Measurements from ENCODE around the gene SERGEF. TPM values are rescaled to one million over a fixed set of nuclear protein-coding genes. Genes with fewer than 3 reads are reported as not detected.
"Not testable (repeated sequence)": the region's sequence is repeated elsewhere in the genome, so short reads cannot be mapped to it uniquely, and the experiment has no call there.

Gene SERGEF
- polyA plus RNA-seq, 3 donors, result 20.0 to 46.7 (median 30.0) TPM

- no peak overlapping the region for H3K27ac ChIP-seq (ENCODE audit: low read depth, low read length)
- 86 to 90% (median 87%) methylated on average over 3 of the region's 3 CpGs for WGBS, 3 donors
These were observed 88.1 kb downstream of the SERGEF start for GRCh38 chr11:17924713-17925112.

- no peak overlapping the region for H3K27ac ChIP-seq (ENCODE audit: low read depth, low read length)
- 66 to 74% (median 71%) methylated on average over 3 of the region's 3 CpGs for WGBS, 3 donors
These were observed 89.6 kb downstream of the SERGEF start for GRCh38 chr11:17923217-17923616.

- 22 to 93% (median 24%) methylated on average over 2 of the region's 2 CpGs for WGBS, 3 donors
- H3K27ac ChIP-seq (ENCODE audit: low read depth, low read length), result no peak overlapping the region
These were observed 90.4 kb downstream of the SERGEF start for GRCh38 chr11:17922416-17922788.

GRCh38 chr11:17921659-17922415 is 91.0 kb downstream of the SERGEF start:
- H3K27ac ChIP-seq (ENCODE audit: low read depth, low read length), result no peak overlapping the region
- WGBS, 3 donors, result 25 to 36% (median 28%) methylated on average over 4 of the region's 4 CpGs

GRCh38 chr11:17918049-17918605 is 94.7 kb downstream of the SERGEF start:
- 73 to 100% (median 97%) methylated on average over 1 of the region's 1 CpG for WGBS, 3 donors
- no peak overlapping the region for H3K27ac ChIP-seq (ENCODE audit: low read depth, low read length)

GRCh38 chr11:17917556-17917955 is 95.3 kb downstream of the SERGEF start:
- 94 to 96% (median 96%) methylated on average over 3 of the region's 3 CpGs for WGBS, 3 donors
- no peak overlapping the region for H3K27ac ChIP-seq (ENCODE audit: low read depth, low read length)

- H3K27ac ChIP-seq (ENCODE audit: low read depth, low read length), result no peak overlapping the region
- 89 to 95% (median 93%) methylated on average over 3 of the region's 3 CpGs for WGBS, 3 donors
These were observed 97.2 kb downstream of the SERGEF start for GRCh38 chr11:17915500-17916143.

GRCh38 chr11:17914957-17915356 is 97.9 kb downstream of the SERGEF start:
- H3K27ac ChIP-seq (ENCODE audit: low read depth, low read length), result no peak overlapping the region
- WGBS, 3 donors, result 96 to 97% (median 97%) methylated on average over 4 of the region's 4 CpGs

- no peak overlapping the region for H3K27ac ChIP-seq (ENCODE audit: low read depth, low read length)
- 90 to 100% (median 91%) methylated on average over 1 of the region's 1 CpG for WGBS, 3 donors
These were observed 105.8 kb downstream of the SERGEF start for GRCh38 chr11:17907046-17907445.

- WGBS, 3 donors, result 86 to 94% (median 92%) methylated on average over 7 of the region's 7 CpGs
- H3K27ac ChIP-seq (ENCODE audit: low read depth, low read length), result no peak overlapping the region
These were observed 106.4 kb downstream of the SERGEF start for GRCh38 chr11:17906436-17906835.

GRCh38 chr11:17905477-17905876 is 107.4 kb downstream of the SERGEF start:
- no peak overlapping the region for H3K27ac ChIP-seq (ENCODE audit: low read depth, low read length)

- 93 to 98% (median 98%) methylated on average over 2 of the region's 2 CpGs for WGBS, 3 donors
- H3K27ac ChIP-seq (ENCODE audit: low read depth, low read length), result no peak overlapping the region
These were observed 111.4 kb downstream of the SERGEF start for GRCh38 chr11:17901481-17901880.

- WGBS, 3 donors, result 75 to 82% (median 81%) methylated on average over 3 of the region's 3 CpGs
- H3K27ac ChIP-seq (ENCODE audit: low read depth, low read length), result no peak overlapping the region
These were observed 114.1 kb downstream of the SERGEF start for GRCh38 chr11:17898782-17899181.

GRCh38 chr11:17898071-17898470 is 114.8 kb downstream of the SERGEF start:
- no peak overlapping the region for H3K27ac ChIP-seq (ENCODE audit: low read depth, low read length)
- 87 to 88% (median 87%) methylated on average over 1 of the region's 1 CpG for WGBS, 3 donors

- WGBS, 3 donors, result 96 to 98% (median 97%) methylated on average over 1 of the region's 1 CpG
- H3K27ac ChIP-seq (ENCODE audit: low read depth, low read length), result no peak overlapping the region
These were observed 115.4 kb downstream of the SERGEF start for GRCh38 chr11:17897495-17897894.

GRCh38 chr11:17896496-17897151 is 116.2 kb downstream of the SERGEF start:
- not testable (repeated sequence) for H3K27ac ChIP-seq (ENCODE audit: low read depth, low read length)
- WGBS, 3 donors, result 81 to 100% (median 87%) methylated on average over 5 of the region's 6 CpGs

- 36 to 68% (median 59%) methylated on average over 5 of the region's 5 CpGs for WGBS, 3 donors
- no peak overlapping the region for H3K27ac ChIP-seq (ENCODE audit: low read depth, low read length)
These were observed 117.8 kb downstream of the SERGEF start for GRCh38 chr11:17894929-17895658.

GRCh38 chr11:17892409-17892808 is 120.4 kb downstream of the SERGEF start:
- no peak overlapping the region for H3K27ac ChIP-seq (ENCODE audit: low read depth, low read length)
- 85 to 94% (median 93%) methylated on average over 5 of the region's 5 CpGs for WGBS, 3 donors

GRCh38 chr11:17890325-17890724 is 122.5 kb downstream of the SERGEF start:
- no peak overlapping the region for H3K27ac ChIP-seq (ENCODE audit: low read depth, low read length)
- WGBS, 3 donors, result 89 to 96% (median 90%) methylated on average over 5 of the region's 5 CpGs

Data from adipose tissue (tissue), 3 donors.